PC-9 (cell line): ENCODE measurements around the gene CD27.

ENCODE experiments used
- CTCF ChIP-seq: fragments of 200-600 bp; sonication (generic); conservative IDR thresholded peaks from 2 replicates; pipeline ENCODE4 v1.6.1; 2017; ENCODE audit warnings: mixed run types, antibody characterized with exemption, mild to moderate bottlenecking, moderate library complexity
- EZH2 ChIP-seq: fragments of 200-600 bp; sonication (generic); IDR thresholded peaks from 2 replicates; pipeline ENCODE4 v1.8.0; 2017; ENCODE audit warnings: antibody characterized with exemption, low read depth

- TF ChIP-seq CTCF (no peak), EZH2 (no peak)
These were observed 18.9 kb upstream of the CD27 start for GRCh38 chr12:6425590-6426531.
